Caki2 (cell line): ENCODE measurements around the gene MED6. TPM values are rescaled to one million over a fixed set of nuclear protein-coding genes. Genes with fewer than 3 reads are reported as not detected.

Experiments used
- DNase-seq: peaks from one replicate; pipeline ENCODE4 v3.0.0-alpha.2; 2015; ENCODE audit warnings: low read depth
- in situ Hi-C: cut with HindIII; loops from 2 replicates; pipeline ENCODE4 v1.10.0; 2016; ENCODE audit warnings: low sequenced_read_pairs, low pct_unique_long_range_greater_than_20kb, mixed read lengths
- total RNA-seq: library from RNA; depleted of rRNA; stranded (reverse); fragments of >200 nt; shearing (Covaris generic); gene quantifications from 2 replicates; pipeline ENCODE4 v1.2.3, GENCODE V29; 2014; ENCODE audit warnings: low replicate concordance

MED6 gene
- total RNA-seq, 1 experiment from 2014 or later, result 25.8 TPM

- in situ Hi-C loops, result no loop called here
- DNase-seq, result no peak
Measured at GRCh38 chr14:70611216-70611615, 10.8 kb upstream of the MED6 start.

GRCh38 chr14:70602254-70602653 is 1.8 kb upstream of the MED6 start:
- in situ Hi-C loops, result no loop called here
- DNase-seq, result no peak

DNA sequence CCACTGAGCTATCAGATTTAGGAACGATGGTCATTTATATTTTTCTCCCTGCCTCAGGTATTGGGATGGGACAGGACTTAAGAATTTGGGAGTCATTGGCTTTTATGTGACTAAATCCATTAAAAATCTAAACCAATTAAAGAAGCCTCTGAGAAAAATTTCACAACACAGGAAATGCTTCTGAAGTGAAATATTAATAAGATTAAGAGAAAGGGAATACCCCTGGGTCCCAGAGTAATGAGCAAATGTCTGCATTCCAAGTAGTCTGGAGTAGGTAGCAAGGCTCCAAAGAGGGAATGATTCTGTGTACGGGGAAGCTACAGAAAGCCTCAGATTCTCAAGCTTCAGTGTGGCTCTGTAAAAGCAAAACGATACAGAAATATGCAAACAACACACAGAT is 707 bp upstream of the MED6 start:
- DNase-seq, result no peak
- in situ Hi-C loops, result no loop called here

- in situ Hi-C loops, result no loop called here
- no peak for DNase-seq
Measured at GRCh38 chr14:70599345-70599744, 1.1 kb downstream of the MED6 start.

DNA sequence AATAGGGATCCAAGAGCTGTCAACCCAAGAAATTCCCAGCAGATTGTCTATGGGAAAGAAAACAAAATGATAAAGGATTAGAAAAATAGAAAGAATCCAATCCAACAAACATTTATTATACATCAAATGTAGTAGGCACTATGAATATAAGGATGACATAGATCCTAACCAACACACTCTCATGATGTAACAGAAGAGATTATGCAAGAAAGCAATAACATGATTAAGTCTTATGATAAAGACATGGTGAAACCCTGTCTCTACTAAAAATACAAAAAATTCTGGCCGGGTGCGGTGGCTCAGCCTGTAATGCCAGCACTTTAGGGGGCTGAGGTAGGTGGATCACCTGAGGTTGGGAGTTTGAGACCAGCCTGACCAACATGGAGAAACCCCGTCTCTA is 2.7 kb downstream of the MED6 start:
- DNase-seq, result no peak
- in situ Hi-C loops, result no loop called here

DNA sequence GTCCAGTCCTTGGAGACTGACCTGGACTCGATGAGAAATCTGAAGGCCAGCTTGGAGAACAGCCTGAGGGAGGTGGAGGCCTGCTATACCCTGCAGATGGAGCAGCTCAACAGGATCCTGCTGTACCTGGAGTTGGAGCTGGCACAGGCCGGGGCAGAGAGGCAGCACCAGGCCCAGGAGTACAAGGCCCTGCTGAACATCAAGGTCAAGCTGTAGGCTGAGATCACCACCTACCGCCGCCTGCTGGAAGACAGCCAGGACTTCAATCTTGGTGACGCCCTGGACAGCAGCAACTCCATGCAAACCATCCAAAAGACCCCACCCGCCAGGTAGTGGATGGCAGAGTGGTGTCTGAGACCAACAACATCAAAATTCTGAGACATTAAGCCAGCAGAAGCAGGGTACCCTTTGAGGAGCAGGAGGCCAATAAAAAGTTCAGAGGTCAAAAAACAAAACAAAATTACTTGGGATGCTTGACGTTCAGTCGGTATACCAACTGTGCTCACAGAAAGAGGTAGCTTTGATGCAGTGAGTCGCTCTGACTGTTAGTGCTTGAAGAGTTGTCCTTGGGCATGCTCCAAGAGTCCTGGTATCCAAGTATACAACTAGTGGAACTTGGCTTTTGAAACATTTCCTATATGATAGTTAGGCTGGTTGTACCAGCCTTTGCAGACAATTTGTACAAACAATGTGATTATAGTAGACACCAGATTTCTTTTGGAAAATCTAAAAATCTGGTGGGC is 4.8 kb downstream of the MED6 start:
- in situ Hi-C loops, result no loop called here
- no peak for DNase-seq

- DNase-seq, result no peak
- in situ Hi-C loops, result no loop called here
Measured at GRCh38 chr14:70594461-70594860, 6.0 kb downstream of the MED6 start.

GRCh38 chr14:70585231-70585630 is 15.2 kb downstream of the MED6 start:
- DNase-seq, result no peak
- in situ Hi-C loops, result no loop called here

DNA sequence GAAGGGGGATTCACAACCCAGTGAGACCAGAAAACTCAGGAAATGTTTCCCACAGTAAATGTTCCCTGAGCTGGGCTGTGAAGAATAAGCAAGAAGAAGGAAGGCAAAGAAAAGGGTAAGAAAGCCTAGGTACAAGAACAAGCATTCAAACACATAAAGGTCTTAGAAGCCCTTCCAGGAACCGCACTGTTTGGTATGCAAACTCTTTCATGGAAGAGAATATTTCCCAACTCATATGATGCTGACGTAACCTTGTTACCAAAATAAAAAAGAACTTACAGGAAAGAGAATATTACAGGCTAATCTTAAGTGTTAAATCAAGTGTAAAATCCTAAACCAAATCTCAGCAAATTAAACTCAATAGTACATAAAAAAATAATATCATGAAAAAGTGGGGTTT is 23.6 kb downstream of the MED6 start:
- no peak for DNase-seq
- in situ Hi-C loops, result no loop called here

- no peak for DNase-seq
- in situ Hi-C loops, result no loop called here
Measured at GRCh38 chr14:70573050-70573449, 27.4 kb downstream of the MED6 start.

GRCh38 chr14:70571139-70571538 is 29.3 kb downstream of the MED6 start:
- in situ Hi-C loops, result no loop called here
- no peak for DNase-seq

DNA sequence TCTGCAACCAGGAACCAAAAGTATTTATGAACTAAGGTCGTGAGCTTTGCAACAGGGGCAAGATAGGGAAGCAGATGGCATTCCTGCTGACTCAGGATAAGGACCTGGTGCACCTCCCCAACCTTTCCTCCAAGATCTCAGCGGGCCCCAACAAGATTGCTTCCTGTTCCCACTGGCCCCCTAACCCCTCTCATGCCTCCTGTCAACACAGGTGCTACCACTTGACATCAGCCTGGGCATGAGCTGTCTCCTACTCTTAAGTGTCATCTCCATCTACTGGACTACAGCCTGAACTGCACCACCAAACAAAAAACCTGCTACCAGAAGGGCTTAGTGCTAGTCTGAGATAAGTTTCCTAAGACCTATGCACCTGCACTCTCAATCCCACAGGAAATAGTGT is 32.7 kb downstream of the MED6 start:
- in situ Hi-C loops, result no loop called here
- DNase-seq, result no peak

DNA sequence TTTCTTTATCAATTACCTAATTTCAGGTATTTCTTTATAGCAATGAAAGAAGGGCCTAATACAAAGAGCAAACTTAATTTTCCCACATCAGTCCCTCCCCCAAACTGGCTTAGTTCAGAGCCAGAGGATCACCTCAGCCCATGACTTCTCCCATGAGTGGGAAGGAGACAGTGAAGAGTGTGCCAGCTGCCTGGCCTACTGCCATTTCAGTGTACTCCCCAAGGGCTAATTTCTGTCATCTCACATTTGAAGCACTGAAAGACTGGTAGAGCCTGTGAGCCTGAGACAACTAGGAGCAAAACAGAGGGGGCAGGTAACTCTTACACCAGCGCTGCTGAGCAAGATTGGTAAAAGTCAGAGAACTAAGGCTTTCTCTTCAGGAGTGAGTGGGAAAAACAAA is 36.6 kb downstream of the MED6 start:
- no peak for DNase-seq
- in situ Hi-C loops, result no loop called here

DNA sequence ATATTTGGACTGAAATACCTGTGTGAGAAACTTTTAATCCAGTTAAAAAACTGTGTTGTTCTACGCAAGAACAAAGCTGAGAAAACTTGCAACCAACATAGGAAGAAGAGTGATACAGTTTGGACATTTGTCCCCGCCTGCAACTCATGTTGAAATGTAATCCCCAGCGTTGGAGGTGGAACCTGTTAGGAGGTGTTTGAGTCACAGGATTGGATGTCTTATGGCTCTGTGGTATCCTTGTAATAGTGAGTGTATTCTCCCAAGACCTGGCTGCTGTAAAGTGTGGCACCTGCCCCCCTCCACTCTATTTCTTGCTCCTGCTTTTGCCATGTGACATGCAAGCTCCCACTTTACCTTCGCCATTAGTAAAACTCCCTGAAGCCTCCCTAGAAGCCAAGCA is 37.0 kb downstream of the MED6 start:
- in situ Hi-C loops, result no loop called here
- no peak for DNase-seq

DNA sequence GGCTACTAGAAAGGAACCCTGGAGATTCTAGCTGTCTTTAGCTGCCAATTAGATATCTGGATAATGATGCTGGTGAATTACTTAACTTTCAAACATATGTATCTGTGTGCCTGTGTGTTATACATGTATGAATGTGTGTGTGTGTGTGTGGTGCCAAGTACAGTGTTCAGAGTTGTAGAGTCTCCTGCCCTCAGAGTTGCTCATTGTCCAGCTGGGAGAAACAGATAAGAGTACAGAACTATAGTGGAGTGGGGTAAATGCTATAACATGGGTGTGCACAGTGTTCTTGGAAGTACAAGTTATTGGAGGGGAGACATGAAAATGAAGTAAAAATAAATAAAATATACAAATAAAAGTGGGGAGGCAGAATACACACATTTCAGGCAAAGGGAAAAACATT is 42.1 kb downstream of the MED6 start:
- no peak for DNase-seq
- in situ Hi-C loops, result no loop called here

- in situ Hi-C loops, result no loop called here
Measured at GRCh38 chr14:70555890-70556289, 44.6 kb downstream of the MED6 start.

GRCh38 chr14:70538087-70538486 is 62.4 kb downstream of the MED6 start:
- DNase-seq, result no peak
- in situ Hi-C loops, result no loop called here

More at GRCh38 chr14:70555890-70556289, 44.6 kb downstream of the MED6 start:
- no peak for DNase-seq

DNA sequence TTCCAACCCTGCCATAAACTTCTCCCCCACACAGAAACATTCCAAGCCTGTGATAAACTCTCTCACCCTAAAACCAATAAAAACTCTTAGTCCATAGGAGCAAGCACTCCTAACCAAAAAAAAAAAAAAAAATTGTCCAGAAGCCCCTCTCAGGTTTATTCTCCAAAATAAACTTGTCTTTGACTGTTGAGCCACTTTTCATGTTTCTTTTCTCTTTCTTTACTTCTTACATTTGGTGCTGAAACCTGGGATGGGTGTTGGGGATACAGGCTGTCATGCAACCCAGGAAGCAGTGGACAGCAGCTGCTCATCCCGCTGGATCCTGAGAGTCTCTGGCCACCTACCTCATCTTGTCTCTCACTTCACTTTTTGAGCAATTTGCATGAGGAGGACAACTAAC is 63.6 kb downstream of the MED6 start:
- DNase-seq, result no peak
- in situ Hi-C loops, result no loop called here

GRCh38 chr14:70534904-70535303 is 65.6 kb downstream of the MED6 start, which contains the start of gene ADAM20:
Gene ADAM20, minus strand, starts transcription at chr14:70535004. Its CDS starts 10,247 bp downstream, at chr14:70524757.
- in situ Hi-C loops, result no loop called here
- DNase-seq, result no peak
